Measurements from ENCODE around the gene IGHMBP2.

DNA sequence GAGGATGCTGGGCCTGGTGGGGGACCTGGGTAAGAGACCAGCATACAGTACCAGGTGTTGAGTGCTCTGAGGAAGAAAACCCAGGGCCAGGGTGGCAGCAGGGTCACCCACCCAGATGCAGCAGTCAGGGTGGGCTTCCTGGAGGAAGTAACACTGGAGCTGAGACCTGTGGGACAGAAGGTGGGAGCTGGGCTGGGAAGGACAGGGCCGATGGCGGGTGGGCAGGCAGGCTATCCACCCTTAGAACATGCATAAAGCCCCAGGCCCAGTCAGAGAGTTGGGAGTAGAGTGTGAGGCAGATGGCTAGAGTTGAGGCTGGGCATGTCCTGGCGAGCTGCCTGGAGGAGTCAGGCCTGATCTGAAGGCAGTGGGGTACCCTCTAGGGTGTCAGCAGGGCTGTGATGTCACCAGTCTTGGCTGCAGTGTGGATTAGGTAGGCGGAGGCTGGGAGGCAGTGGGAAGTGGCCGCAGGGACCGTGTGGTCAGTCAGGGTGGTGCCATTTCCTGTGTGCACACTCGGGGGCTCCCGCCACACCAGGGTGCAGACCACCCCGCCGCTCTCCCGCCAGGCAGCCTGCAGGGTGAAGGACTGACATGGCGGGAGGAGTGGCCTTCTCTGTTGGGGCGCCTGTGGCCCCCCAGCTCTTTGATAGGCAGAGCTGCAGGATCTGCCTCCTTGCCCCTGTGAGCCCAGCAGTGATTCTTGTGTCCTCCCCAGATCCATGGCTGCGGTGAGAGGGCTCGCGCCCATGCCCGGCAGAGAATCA lies 35.3 kb downstream of the IGHMBP2 start:
- TF ChIP-seq EP300 (IDR thresholded peaks at IDR 0.05; ENCODE audit: low read depth) = no peak
- TF ChIP-seq, protein P1, sequence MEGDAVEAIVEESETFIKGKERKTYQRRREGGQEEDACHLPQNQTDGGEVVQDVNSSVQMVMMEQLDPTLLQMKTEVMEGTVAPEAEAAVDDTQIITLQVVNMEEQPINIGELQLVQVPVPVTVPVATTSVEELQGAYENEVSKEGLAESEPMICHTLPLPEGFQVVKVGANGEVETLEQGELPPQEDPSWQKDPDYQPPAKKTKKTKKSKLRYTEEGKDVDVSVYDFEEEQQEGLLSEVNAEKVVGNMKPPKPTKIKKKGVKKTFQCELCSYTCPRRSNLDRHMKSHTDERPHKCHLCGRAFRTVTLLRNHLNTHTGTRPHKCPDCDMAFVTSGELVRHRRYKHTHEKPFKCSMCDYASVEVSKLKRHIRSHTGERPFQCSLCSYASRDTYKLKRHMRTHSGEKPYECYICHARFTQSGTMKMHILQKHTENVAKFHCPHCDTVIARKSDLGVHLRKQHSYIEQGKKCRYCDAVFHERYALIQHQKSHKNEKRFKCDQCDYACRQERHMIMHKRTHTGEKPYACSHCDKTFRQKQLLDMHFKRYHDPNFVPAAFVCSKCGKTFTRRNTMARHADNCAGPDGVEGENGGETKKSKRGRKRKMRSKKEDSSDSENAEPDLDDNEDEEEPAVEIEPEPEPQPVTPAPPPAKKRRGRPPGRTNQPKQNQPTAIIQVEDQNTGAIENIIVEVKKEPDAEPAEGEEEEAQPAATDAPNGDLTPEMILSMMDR (IDR thresholded peaks at IDR 0.05) = no peak
